Measurements from ENCODE around the gene KIAA0319L. TPM values are rescaled to one million over a fixed set of nuclear protein-coding genes. Genes with fewer than 3 reads are reported as not detected.

Gene KIAA0319L
- total RNA-seq, 1 experiment from 2014 or later, result 22.8 TPM

- DNase-seq (ENCODE audit: low read depth in 1 of 2, low spot score in 2 of 2), result no peak
- H3K36me3 ChIP-seq, result peaks cover 25% of the 10 kb centered on the region
- no peaks in the 10 kb centered on the region for H3K27me3 ChIP-seq (replicated peaks)
- H3K9me3 ChIP-seq (replicated peaks), result no peaks in the 10 kb centered on the region; the same call in 1 of the 2 replicates
- no peak overlapping the region for H3K27ac ChIP-seq
- no peak overlapping the region for H3K4me3 ChIP-seq
- no peaks in the 10 kb centered on the region for H3K4me1 ChIP-seq (replicated peaks)
Observed at GRCh38 chr1:35460796-35461195, 96.4 kb downstream of the KIAA0319L start.

DNA sequence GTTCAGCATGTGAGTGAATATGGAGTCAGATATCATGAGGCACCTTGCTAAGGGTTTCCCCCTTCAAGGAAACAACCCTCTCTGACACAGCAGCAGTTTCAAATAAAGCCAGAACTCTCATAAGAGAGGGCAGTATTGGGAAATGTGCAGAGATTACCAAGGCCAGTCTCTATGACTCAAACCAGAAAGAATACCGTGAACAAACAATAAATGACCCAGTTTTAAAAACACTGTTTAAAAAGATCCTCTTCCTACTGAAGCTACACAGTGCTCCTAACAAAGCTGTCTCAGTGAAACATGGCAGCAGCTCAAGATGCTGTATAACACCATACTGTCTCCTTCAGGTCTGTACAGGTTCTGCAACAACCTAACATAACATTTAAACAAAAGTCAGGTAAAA, 102.6 kb downstream of the KIAA0319L start:
- H3K4me1 ChIP-seq (replicated peaks), result peaks cover 2% of the 10 kb centered on the region
- peaks cover 36% of the 10 kb centered on the region for H3K36me3 ChIP-seq
- H3K9me3 ChIP-seq (replicated peaks), result no peaks in the 10 kb centered on the region
- H3K27me3 ChIP-seq (replicated peaks), result no peaks in the 10 kb centered on the region
- H3K4me3 ChIP-seq, result no peak overlapping the region
- no peak overlapping the region for H3K27ac ChIP-seq
- DNase-seq (ENCODE audit: low read depth in 1 of 2, low spot score in 2 of 2), result no peak

DNA sequence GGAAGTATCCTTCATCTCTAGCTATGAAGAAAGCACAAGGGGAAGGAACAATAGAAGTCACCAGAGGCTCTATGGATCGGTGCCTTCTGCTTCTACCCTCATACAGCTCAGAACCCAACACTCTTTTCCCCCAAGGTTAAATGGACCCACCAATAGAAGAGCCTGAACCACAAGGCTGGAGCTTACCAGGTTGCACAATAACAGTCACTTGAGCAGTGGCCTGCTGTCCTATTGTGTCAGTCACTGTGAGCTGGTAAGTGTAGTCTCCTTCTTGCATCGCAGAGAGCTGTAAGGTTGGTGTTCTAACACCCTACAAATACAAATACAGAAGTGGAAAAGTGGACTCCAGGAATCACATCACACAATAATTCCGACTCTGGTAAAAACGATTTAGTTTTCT, 103.0 kb downstream of the KIAA0319L start:
- Histone ChIP-seq H3K9me3 (replicated peaks) (no peaks in the 10 kb centered on the region), H3K27me3 (replicated peaks) (no peaks in the 10 kb centered on the region), H3K27ac (no peak overlapping the region), H3K36me3 (peaks cover 39% of the 10 kb centered on the region), H3K4me3 (no peak overlapping the region), H3K4me1 (replicated peaks) (peaks cover 7% of the 10 kb centered on the region)
- no peak for DNase-seq (ENCODE audit: low read depth in 1 of 2, low spot score in 2 of 2)

DNA sequence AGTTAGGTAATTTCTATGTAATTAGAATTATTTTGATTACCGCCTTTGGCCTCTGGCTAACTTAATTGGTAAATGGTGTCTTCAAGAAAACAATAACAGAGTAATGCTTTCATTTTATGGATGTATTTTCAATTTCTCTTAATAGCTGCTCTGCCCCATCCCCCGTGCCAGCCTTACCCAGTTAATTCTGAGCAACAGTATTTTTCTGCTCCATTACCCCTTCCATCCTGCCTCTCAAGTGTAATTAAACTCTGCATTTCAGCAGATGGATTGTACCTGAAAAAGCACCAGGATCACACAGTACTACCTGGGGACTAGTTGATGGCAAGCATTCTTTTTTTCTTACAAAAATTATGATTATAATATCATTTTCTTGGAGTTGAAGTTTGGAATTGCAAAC, 104.2 kb downstream of the KIAA0319L start:
- DNase-seq (ENCODE audit: low read depth in 1 of 2, low spot score in 2 of 2), result no peak
- no peaks in the 10 kb centered on the region for H3K9me3 ChIP-seq (replicated peaks)
- peaks cover 48% of the 10 kb centered on the region for H3K36me3 ChIP-seq
- no peak overlapping the region for H3K4me3 ChIP-seq
- no peaks in the 10 kb centered on the region for H3K27me3 ChIP-seq (replicated peaks)
- H3K27ac ChIP-seq, result no peak overlapping the region
- H3K4me1 ChIP-seq (replicated peaks), result peaks cover 18% of the 10 kb centered on the region

DNA sequence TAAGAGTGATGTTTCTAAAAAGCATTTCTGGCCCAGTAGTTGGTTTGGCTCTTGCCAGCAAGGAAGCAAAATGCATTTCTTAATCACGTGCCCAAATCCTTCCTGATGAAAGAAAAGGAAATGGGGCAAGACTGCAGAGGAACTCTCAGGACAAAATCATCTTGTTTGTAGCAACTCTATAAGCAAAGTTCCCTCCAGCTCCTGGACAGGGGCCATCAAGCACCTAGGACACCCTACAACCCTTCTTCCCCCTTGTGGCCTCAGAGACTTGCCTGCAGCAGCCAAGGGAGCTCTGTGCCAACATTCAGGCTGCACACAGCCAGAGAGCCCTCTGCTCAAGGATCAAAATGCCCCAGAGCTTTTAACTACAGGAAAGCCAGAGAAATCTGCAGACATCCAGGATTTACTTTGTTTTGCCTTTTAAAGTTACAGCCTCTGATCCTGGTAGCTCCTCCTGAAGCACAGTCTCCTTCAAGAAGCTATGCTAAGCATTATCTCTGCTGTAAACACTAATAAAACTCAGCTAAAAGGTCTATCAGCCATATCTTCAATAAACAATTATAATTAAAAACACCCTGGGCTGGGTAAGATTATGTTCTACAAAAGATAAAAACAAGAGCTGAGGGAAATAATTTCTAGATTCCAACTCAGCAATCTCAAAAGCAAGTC, 105.0 kb downstream of the KIAA0319L start:
- no peak for DNase-seq (ENCODE audit: low read depth in 1 of 2, low spot score in 2 of 2)
- Histone ChIP-seq H3K4me1 (replicated peaks) (peaks cover 20% of the 10 kb centered on the region), H3K9me3 (replicated peaks) (no peaks in the 10 kb centered on the region), H3K27ac (no peak overlapping the region), H3K36me3 (peaks cover 52% of the 10 kb centered on the region), H3K4me3 (no peak overlapping the region), H3K27me3 (replicated peaks) (no peaks in the 10 kb centered on the region)

GRCh38 chr1:35451125-35451528, 106.1 kb downstream of the KIAA0319L start:
- Histone ChIP-seq H3K27ac (no peak overlapping the region), H3K4me1 (replicated peaks) (peaks cover 20% of the 10 kb centered on the region)

DNA sequence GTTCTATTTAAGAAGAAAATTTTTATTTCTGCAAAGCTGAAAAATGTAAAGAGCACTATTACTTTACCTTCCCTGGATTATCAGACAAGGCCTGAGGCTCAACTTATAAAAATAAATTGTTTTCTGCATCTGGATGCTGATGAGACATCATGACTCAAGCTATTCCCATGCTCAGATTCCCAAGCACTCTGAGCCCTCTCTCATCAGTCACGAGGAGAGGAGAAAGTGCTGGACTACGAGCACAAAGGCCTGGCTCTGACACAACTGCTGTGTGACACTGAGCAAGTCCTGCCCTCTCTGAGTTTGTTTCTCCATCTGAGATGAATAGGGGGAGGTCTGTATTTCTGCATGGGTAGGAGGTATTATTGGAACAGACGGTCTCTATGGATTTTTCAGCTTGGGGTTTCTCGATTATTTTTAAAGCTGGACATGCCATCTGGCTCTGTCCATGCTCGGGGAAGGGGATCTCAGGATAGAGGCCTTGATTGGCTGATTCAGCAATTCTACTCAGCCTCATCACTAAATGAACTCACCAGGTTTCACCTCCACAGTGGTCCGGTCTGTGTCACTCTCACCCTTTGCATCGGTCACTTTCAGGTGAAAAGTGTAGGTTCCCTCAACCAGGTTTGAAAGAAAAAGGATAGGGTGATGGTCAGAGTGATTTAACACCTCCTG, 107.7 kb downstream of the KIAA0319L start:
- H3K27ac ChIP-seq, result peak overlapping the region; percentile 18
- H3K9me3 ChIP-seq (replicated peaks), result no peaks in the 10 kb centered on the region
- H3K4me1 ChIP-seq (replicated peaks), result peaks cover 20% of the 10 kb centered on the region
- peak; percentile 41 to 65 for DNase-seq (ENCODE audit: low read depth in 1 of 2, low spot score in 2 of 2)
- no peak overlapping the region for H3K4me3 ChIP-seq
- H3K27me3 ChIP-seq (replicated peaks), result no peaks in the 10 kb centered on the region
- H3K36me3 ChIP-seq, result peaks cover 65% of the 10 kb centered on the region

More at GRCh38 chr1:35451125-35451528, 106.1 kb downstream of the KIAA0319L start:
- Histone ChIP-seq H3K36me3 (peaks cover 58% of the 10 kb centered on the region), H3K4me3 (no peak overlapping the region), H3K27me3 (replicated peaks) (no peaks in the 10 kb centered on the region), H3K9me3 (replicated peaks) (no peaks in the 10 kb centered on the region)
- peak; percentile 55 to 77 for DNase-seq (ENCODE audit: low read depth in 1 of 2, low spot score in 2 of 2)

GRCh38 chr1:35448344-35448801, 108.8 kb downstream of the KIAA0319L start:
- Histone ChIP-seq H3K27me3 (replicated peaks) (no peaks in the 10 kb centered on the region), H3K36me3 (peaks cover 59% of the 10 kb centered on the region), H3K4me1 (replicated peaks) (peaks cover 20% of the 10 kb centered on the region), H3K4me3 (no peak overlapping the region), H3K9me3 (replicated peaks) (no peaks in the 10 kb centered on the region), H3K27ac (peak overlapping the region; percentile 43)
- DNase-seq (ENCODE audit: low read depth in 1 of 2, low spot score in 2 of 2), result peak; percentile 37 to 58

- H3K36me3 ChIP-seq, result peaks cover 60% of the 10 kb centered on the region
- DNase-seq (ENCODE audit: low read depth in 1 of 2, low spot score in 2 of 2), result no peak
- H3K27me3 ChIP-seq (replicated peaks), result no peaks in the 10 kb centered on the region
- no peaks in the 10 kb centered on the region for H3K9me3 ChIP-seq (replicated peaks)
- H3K4me1 ChIP-seq (replicated peaks), result peaks cover 20% of the 10 kb centered on the region
- no peak overlapping the region for H3K27ac ChIP-seq
- H3K4me3 ChIP-seq, result no peak overlapping the region
Observed at GRCh38 chr1:35447278-35447677, 109.9 kb downstream of the KIAA0319L start.

GRCh38 chr1:35444519-35444774, 112.8 kb downstream of the KIAA0319L start:
- H3K27ac ChIP-seq, result no peak overlapping the region
- DNase-seq (ENCODE audit: low read depth in 1 of 2, low spot score in 2 of 2), result no peak
- peaks cover 16% of the 10 kb centered on the region for H3K4me1 ChIP-seq (replicated peaks)
- no peak overlapping the region for H3K4me3 ChIP-seq
- peaks cover 57% of the 10 kb centered on the region for H3K36me3 ChIP-seq
- no peaks in the 10 kb centered on the region for H3K27me3 ChIP-seq (replicated peaks)
- no peaks in the 10 kb centered on the region for H3K9me3 ChIP-seq (replicated peaks)

GRCh38 chr1:35443768-35444518, 113.3 kb downstream of the KIAA0319L start:
- H3K27ac ChIP-seq, result no peak overlapping the region
- peaks cover 54% of the 10 kb centered on the region for H3K36me3 ChIP-seq
- H3K9me3 ChIP-seq (replicated peaks), result no peaks in the 10 kb centered on the region
- H3K27me3 ChIP-seq (replicated peaks), result no peaks in the 10 kb centered on the region
- H3K4me3 ChIP-seq, result no peak overlapping the region
- peaks cover 11% of the 10 kb centered on the region for H3K4me1 ChIP-seq (replicated peaks)
- DNase-seq (ENCODE audit: low read depth in 1 of 2, low spot score in 2 of 2), result no peak

DNA sequence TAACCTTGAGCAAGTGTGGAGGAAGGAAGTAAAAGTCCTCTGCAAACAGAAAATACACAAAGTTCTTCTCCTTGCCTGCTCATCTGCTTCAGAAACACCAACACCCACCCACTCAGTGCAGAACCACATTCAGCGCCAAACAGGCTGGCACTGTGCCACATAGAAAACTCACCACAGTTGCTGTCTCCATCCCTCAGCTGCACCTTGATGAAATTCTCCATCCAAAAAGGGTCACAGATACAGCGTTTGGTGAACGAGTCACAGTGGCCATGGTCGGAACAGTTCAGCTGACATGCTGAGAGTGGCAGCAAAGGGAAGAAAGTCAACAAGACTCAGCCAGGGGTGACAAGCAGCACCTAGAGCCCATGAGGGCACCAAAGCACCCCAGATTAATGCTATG, 114.5 kb downstream of the KIAA0319L start:
- no peak for DNase-seq (ENCODE audit: low read depth in 1 of 2, low spot score in 2 of 2)
- Histone ChIP-seq H3K27me3 (replicated peaks) (no peaks in the 10 kb centered on the region), H3K9me3 (replicated peaks) (no peaks in the 10 kb centered on the region), H3K27ac (no peak overlapping the region), H3K36me3 (peaks cover 43% of the 10 kb centered on the region), H3K4me1 (replicated peaks) (no peaks in the 10 kb centered on the region), H3K4me3 (no peak overlapping the region)

- H3K4me1 ChIP-seq (replicated peaks), result no peaks in the 10 kb centered on the region
- no peak overlapping the region for H3K4me3 ChIP-seq
- H3K27me3 ChIP-seq (replicated peaks), result no peaks in the 10 kb centered on the region
- peaks cover 42% of the 10 kb centered on the region for H3K36me3 ChIP-seq
- no peaks in the 10 kb centered on the region for H3K9me3 ChIP-seq (replicated peaks)
- no peak overlapping the region for H3K27ac ChIP-seq
- DNase-seq (ENCODE audit: low read depth in 1 of 2, low spot score in 2 of 2), result no peak
Observed at GRCh38 chr1:35441926-35442579, 115.2 kb downstream of the KIAA0319L start.

DNA sequence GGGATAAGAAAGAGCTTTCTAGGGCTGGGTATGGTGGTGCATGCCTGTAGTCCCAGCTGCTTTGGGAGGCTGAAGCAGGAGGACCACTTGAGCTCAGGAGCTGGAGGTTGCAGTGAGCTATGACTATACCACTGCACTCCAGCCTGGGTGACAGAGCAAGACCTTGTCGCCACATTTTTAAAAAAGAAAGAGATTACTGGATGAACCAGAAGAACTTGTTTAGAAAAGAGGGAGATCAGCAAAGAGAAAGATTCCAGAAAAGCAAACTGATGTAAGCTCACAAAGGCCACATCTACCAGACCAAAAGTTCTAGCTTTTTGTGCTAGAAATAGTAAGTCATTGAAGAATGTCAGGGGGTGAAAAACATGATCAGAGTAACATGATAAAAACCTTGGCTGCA, 117.6 kb downstream of the KIAA0319L start:
- DNase-seq (ENCODE audit: low read depth in 1 of 2, low spot score in 2 of 2), result no peak
- no peak overlapping the region for H3K4me3 ChIP-seq
- no peaks in the 10 kb centered on the region for H3K27me3 ChIP-seq (replicated peaks)
- no peak overlapping the region for H3K27ac ChIP-seq
- H3K36me3 ChIP-seq, result peaks cover 38% of the 10 kb centered on the region
- no peaks in the 10 kb centered on the region for H3K4me1 ChIP-seq (replicated peaks)
- H3K9me3 ChIP-seq (replicated peaks), result no peaks in the 10 kb centered on the region

All from SJSA1 (cell line).